Smooth muscle cell of the brain vasculature (primary cell): Measurements from ENCODE around the gene PRR11.
"Not testable (repeated sequence)": the region's sequence is repeated elsewhere in the genome, so short reads cannot be mapped to it uniquely, and the experiment has no call there.

Experiments
- DNase-seq: peaks from one replicate; pipeline ENCODE4 v3.0.0-alpha.2; 2012; ENCODE audit warnings: low read depth, low spot score

PRR11 gene

GRCh38 chr17:59219992-59220327 is 64.4 kb downstream of the PRR11 start:
- no peak for DNase-seq

- DNase-seq, result peak; percentile 79
Measured at GRCh38 chr17:59220328-59221158, 65.0 kb downstream of the PRR11 start, which contains the start of gene GDPD1. GDPD1 (plus strand) TSS chr17:59220511; CDS start chr17:59220610, 99 bp downstream.

GRCh38 chr17:59221159-59221847 is 65.8 kb downstream of the PRR11 start:
- no peak for DNase-seq

- no peak for DNase-seq
Measured at GRCh38 chr17:59223813-59224212, 68.3 kb downstream of the PRR11 start.

- not testable (repeated sequence) for DNase-seq
Measured at GRCh38 chr17:59228588-59228987, 73.0 kb downstream of the PRR11 start.

- DNase-seq, result no peak
Measured at GRCh38 chr17:59230764-59231163, 75.2 kb downstream of the PRR11 start.

- DNase-seq, result no peak
Measured at GRCh38 chr17:59234631-59235030, 79.1 kb downstream of the PRR11 start.

GRCh38 chr17:59238906-59239305 is 83.4 kb downstream of the PRR11 start:
- no peak for DNase-seq

- no peak for DNase-seq
Measured at GRCh38 chr17:59244081-59244480, 88.5 kb downstream of the PRR11 start.
